ENCODE measurements around the gene CAPS2.

The CAPS2 gene

DNA sequence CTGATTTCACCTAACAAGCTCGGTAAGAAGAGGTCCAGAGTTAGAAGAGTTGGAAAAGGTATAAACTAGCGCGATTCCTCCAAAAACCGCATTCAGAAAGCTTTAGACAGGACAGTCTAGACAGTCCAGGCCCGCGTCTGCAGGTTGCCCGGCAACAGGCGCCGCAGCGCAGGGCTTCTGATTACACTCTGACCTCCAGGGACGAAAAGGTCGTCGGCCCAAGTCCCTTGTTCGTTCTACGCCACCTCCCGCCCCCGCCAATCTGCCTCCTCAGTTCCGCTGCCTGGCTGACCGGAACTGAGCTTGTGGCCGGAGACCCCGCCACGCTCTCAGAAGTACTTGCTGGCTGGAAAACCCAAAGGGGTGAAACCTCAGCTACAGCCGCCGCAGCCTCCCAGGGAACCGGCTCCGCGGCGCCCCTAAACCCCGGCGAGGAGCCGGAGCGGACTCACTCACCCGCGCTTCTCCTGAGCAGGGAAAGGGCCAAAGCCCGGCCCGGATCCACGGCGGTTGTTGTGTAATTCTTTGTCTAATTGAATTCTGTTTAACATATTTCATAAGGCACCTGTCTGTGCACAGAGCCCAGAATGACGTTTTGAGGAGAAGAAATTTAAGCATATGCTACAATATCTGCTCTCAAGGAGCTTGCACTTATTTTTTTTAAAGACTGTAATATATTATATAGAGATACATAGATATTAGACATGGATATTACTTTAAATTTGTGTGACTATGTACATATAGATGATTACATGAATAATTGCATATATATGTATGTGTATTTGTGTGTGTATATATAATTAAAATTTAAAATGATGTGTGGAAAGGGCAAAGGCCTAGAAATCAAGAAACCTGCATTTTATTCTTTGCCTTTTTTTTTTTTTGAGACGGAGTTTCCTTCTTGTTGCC lies at the start of gene CAPS2:
Gene CAPS2 (minus strand): TSS at position 407 of the 909 bp plus-strand sequence. CDS start 3,826 bp downstream, outside the sequence.
- Histone ChIP-seq H3K36me3 (ENCODE audit: low read length) (no peaks in the 10 kb centered on the region), H2AFZ (ENCODE audit: low read depth, low read length, severe bottlenecking) (peak within 1 kb of the TSS; percentile 95), H3K27me3 (ENCODE audit: low read length) (no peaks in the 10 kb centered on the region), H4K20me1 (ENCODE audit: low read depth, low read length) (no peaks in the 10 kb centered on the region), H3K4me3 (ENCODE audit: insufficient read depth, low read length, poor library complexity, severe bottlenecking) (peak within 1 kb of the TSS; percentile 75), H3K79me2 (ENCODE audit: insufficient read depth, low read length) (no peaks in the 10 kb centered on the region), H3K9ac (ENCODE audit: low read length) (peak within 1 kb of the TSS; percentile 59), H3K9me2 (replicated peaks; ENCODE audit: insufficient read depth, low read length) (no peaks in the 10 kb centered on the region), H3K27ac (ENCODE audit: low read depth, low read length) (no peak within 1 kb of the TSS), H3F3A (ENCODE audit: insufficient read depth) (no peaks in the 10 kb centered on the region), H3K9me3 (ENCODE audit: insufficient read depth, low read length) (no peaks in the 10 kb centered on the region), H3K4me2 (ENCODE audit: low read depth, low read length, poor library complexity, severe bottlenecking) (peak within 1 kb of the TSS; percentile 53)
- no peak for TF ChIP-seq EZH2phosphoT487 (conservative IDR thresholded peaks at IDR 0.05; ENCODE audit: low read length)
- TF ChIP-seq, protein P1, sequence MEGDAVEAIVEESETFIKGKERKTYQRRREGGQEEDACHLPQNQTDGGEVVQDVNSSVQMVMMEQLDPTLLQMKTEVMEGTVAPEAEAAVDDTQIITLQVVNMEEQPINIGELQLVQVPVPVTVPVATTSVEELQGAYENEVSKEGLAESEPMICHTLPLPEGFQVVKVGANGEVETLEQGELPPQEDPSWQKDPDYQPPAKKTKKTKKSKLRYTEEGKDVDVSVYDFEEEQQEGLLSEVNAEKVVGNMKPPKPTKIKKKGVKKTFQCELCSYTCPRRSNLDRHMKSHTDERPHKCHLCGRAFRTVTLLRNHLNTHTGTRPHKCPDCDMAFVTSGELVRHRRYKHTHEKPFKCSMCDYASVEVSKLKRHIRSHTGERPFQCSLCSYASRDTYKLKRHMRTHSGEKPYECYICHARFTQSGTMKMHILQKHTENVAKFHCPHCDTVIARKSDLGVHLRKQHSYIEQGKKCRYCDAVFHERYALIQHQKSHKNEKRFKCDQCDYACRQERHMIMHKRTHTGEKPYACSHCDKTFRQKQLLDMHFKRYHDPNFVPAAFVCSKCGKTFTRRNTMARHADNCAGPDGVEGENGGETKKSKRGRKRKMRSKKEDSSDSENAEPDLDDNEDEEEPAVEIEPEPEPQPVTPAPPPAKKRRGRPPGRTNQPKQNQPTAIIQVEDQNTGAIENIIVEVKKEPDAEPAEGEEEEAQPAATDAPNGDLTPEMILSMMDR (IDR thresholded peaks at IDR 0.05; ENCODE audit: insufficient read depth, low read length, poor library complexity, severe bottlenecking): no peak

DNA sequence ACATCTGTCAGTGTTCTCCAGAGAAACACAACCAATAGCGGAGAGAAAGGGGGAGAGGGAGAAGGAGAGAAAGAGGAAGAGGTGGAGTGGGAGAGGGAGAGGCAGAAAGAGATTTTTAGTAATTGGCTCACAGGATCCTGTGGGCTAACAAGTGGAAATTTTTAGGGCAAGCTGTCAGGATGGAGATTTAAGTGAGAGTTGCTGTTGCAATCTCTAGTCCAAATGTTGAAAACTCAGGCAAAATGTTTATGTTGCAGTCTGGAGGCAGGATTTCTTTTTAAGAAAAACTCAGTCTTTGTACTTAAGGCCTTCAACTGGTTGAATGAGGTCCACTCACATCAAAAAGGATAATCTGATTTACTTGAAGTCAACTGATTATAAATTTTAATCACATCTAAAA lies 48.2 kb upstream of the CAPS2 start:
- Histone ChIP-seq H4K20me1 (ENCODE audit: low read depth, low read length) (no peaks in the 10 kb centered on the region), H3K9me3 (ENCODE audit: insufficient read depth, low read length) (no peaks in the 10 kb centered on the region), H3K4me2 (ENCODE audit: low read depth, low read length, poor library complexity, severe bottlenecking) (no peak overlapping the region), H2AFZ (ENCODE audit: low read depth, low read length, severe bottlenecking) (no peak overlapping the region), H3K9me2 (replicated peaks; ENCODE audit: insufficient read depth, low read length) (no peaks in the 10 kb centered on the region), H3K27me3 (ENCODE audit: low read length) (no peaks in the 10 kb centered on the region), H3K79me2 (ENCODE audit: insufficient read depth, low read length) (no peaks in the 10 kb centered on the region), H3K27ac (ENCODE audit: low read depth, low read length) (no peak overlapping the region), H3K36me3 (ENCODE audit: low read length) (no peaks in the 10 kb centered on the region), H3K4me3 (ENCODE audit: insufficient read depth, low read length, poor library complexity, severe bottlenecking) (no peak overlapping the region), H3K9ac (ENCODE audit: low read length) (no peak overlapping the region), H3F3A (ENCODE audit: insufficient read depth) (no peaks in the 10 kb centered on the region)
- no peak for TF ChIP-seq EZH2phosphoT487 (conservative IDR thresholded peaks at IDR 0.05; ENCODE audit: low read length)
- TF ChIP-seq, protein P1 (IDR thresholded peaks at IDR 0.05; ENCODE audit: insufficient read depth, low read length, poor library complexity, severe bottlenecking): no peak

DNA sequence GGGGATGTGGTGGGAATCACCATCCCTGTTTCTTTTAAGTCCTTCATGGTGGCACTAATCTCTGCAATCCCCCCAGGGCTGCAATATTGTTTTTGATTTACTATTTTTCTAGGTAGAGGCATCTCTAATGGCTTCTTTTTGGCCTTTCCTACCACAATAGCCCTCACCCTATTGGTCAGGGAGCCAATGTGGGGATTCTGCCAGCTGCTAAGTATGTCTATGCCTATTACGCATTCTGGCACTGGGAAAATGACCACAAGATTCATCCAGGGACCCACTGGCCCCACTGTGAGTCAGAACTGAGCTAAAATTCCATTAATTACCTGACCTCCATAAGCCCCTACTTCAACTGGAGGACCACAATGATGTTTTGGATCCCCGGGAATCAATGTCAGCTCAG lies 44.8 kb upstream of the CAPS2 start:
- Histone ChIP-seq H2AFZ (ENCODE audit: low read depth, low read length, severe bottlenecking) (no peak overlapping the region), H3K27me3 (ENCODE audit: low read length) (no peaks in the 10 kb centered on the region), H3F3A (ENCODE audit: insufficient read depth) (no peaks in the 10 kb centered on the region), H4K20me1 (ENCODE audit: low read depth, low read length) (no peaks in the 10 kb centered on the region), H3K9me2 (replicated peaks; ENCODE audit: insufficient read depth, low read length) (no peaks in the 10 kb centered on the region), H3K79me2 (ENCODE audit: insufficient read depth, low read length) (no peaks in the 10 kb centered on the region), H3K36me3 (ENCODE audit: low read length) (no peaks in the 10 kb centered on the region), H3K4me2 (ENCODE audit: low read depth, low read length, poor library complexity, severe bottlenecking) (no peak overlapping the region), H3K9ac (ENCODE audit: low read length) (no peak overlapping the region), H3K9me3 (ENCODE audit: insufficient read depth, low read length) (no peaks in the 10 kb centered on the region), H3K27ac (ENCODE audit: low read depth, low read length) (no peak overlapping the region), H3K4me3 (ENCODE audit: insufficient read depth, low read length, poor library complexity, severe bottlenecking) (no peak overlapping the region)
- TF ChIP-seq EZH2phosphoT487 (conservative IDR thresholded peaks at IDR 0.05; ENCODE audit: low read length): no peak
- TF ChIP-seq, protein P1 (IDR thresholded peaks at IDR 0.05; ENCODE audit: insufficient read depth, low read length, poor library complexity, severe bottlenecking): no peak
